ENCODE data around the gene NPC1.

DNA sequence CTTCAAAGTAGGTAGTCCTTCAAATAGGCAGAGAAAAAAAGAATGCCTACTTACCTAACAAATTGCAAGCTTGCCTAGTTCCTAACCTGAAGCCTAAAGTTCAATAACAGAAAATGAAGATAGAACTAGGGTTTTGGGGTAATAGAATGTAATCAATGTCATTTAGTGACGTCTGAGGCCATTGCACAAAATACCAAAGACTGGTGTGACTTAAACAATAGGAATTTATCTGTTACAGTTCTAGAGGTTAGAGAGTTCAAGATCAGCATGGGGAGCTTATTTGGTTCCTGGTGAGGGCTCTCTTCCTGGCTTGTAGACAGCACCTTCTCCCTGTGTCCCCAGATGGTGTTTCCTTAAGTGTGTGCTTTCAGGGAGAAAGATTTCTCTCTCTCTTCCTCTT, 4.7 kb upstream of the NPC1 start:
- TF ChIP-seq CTCF (IDR thresholded peaks at IDR 0.05) (no peak), POLR2AphosphoS5 (IDR thresholded peaks at IDR 0.05; ENCODE audit: low read depth, low read length) (no peak), TCF7L2 (IDR thresholded peaks at IDR 0.05; ENCODE audit: low read depth, low read length) (no peak)

All from Panc1 (cell line).